Hippocampal formation (tissue), 2 donors: ENCODE data around the gene UGT1A9.

ENCODE experiments used
- DNase-seq, 2 donors: peaks; one replicate each; lab custom pipeline; 2025; lab: John Stamatoyannopoulos, UW

UGT1A9 gene

GRCh38 chr2:233758849-233759248 lies 87.2 kb downstream of the UGT1A9 start:
- no peak for DNase-seq

DNA sequence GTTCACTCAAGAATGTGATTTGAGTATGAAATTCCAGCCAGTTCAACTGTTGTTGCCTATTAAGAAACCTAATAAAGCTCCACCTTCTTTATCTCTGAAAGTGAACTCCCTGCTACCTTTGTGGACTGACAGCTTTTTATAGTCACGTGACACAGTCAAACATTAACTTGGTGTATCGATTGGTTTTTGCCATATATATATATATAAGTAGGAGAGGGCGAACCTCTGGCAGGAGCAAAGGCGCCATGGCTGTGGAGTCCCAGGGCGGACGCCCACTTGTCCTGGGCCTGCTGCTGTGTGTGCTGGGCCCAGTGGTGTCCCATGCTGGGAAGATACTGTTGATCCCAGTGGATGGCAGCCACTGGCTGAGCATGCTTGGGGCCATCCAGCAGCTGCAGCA lies 88.3 kb downstream of the UGT1A9 start, which contains the start of gene UGT1A1:
TSS of gene UGT1A1 (plus strand) at position 228 of the 400 bp plus-strand sequence. CDS start at position 246, 18 bp downstream.
- no peak for DNase-seq

DNA sequence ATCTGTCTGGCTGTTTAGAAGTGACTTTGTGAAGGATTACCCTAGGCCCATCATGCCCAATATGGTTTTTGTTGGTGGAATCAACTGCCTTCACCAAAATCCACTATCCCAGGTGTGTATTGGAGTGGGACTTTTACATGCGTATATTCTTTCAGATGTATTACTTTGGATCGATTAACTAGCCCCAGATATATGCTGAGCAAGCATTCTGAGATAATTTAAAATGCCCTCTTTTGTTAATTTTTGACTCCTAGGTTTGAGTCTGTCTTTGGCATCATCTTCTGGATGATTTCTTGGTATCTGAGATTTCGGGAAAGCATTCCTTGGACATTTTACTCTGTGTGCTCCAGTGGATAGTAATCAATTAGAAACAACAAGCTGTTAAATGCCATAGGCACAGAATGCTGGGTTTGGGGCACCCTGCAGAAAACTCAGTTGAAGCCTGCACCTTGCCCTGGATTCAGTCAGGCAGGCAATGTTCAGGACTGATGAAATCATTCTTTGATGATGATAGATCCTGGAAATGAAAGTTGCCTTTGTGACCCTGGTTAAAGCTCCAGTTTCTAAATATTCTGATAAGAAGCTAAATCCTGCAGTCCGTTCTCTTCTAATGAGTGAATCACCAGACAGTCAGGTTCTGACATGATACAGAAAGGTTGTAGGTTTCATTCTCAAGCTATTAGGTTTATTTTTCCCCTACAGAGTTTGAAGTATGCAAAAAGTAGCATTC lies 89.5 kb downstream of the UGT1A9 start:
- no peak for DNase-seq

- DNase-seq: no peak
Observed at GRCh38 chr2:233764264-233764663, 92.6 kb downstream of the UGT1A9 start.

DNA sequence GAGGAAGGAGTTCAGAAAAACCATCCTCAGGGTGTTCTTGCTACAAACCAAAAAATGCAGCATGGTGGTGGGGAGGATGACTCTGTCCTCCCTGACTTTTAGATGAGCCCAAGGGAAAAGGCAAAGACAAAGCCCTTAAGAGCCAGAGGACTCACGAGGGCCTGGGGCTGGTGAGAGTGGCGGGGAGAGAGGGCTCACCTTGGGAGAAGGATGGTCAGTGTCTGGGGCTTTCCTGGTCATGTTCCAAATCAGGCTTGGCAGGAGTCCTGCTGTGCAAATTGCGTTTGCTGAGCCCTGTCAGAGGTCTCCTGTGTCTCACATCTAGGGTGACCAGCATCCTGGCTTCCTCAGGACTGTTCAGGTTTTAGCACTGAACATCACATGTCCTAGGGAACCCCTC lies 93.1 kb downstream of the UGT1A9 start:
- DNase-seq: no peak

GRCh38 chr2:233766416-233766815 lies 94.7 kb downstream of the UGT1A9 start:
- no peak for DNase-seq

- DNase-seq: no peak
Observed at GRCh38 chr2:233768076-233768475, 96.4 kb downstream of the UGT1A9 start.

- DNase-seq: no peak
Observed at GRCh38 chr2:233769260-233769659, 97.6 kb downstream of the UGT1A9 start.

DNA sequence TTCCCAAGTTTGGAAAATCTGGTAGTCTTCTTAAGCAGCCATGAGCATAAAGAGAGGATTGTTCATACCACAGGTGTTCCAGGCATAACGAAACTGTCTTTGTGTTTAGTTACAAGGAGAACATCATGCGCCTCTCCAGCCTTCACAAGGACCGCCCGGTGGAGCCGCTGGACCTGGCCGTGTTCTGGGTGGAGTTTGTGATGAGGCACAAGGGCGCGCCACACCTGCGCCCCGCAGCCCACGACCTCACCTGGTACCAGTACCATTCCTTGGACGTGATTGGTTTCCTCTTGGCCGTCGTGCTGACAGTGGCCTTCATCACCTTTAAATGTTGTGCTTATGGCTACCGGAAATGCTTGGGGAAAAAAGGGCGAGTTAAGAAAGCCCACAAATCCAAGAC lies 100.5 kb downstream of the UGT1A9 start:
- no peak for DNase-seq

DNA sequence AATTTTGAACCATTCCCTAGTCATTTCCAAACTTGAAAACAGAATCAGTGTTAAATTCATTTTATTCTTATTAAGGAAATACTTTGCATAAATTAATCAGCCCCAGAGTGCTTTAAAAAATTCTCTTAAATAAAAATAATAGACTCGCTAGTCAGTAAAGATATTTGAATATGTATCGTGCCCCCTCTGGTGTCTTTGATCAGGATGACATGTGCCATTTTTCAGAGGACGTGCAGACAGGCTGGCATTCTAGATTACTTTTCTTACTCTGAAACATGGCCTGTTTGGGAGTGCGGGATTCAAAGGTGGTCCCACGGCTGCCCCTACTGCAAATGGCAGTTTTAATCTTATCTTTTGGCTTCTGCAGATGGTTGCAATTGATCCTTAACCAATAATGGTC lies 100.9 kb downstream of the UGT1A9 start:
- no peak for DNase-seq

GRCh38 chr2:233773854-233774253 lies 102.2 kb downstream of the UGT1A9 start:
- DNase-seq: no peak

GRCh38 chr2:233775414-233775813 lies 103.7 kb downstream of the UGT1A9 start:
- no peak for DNase-seq

DNA sequence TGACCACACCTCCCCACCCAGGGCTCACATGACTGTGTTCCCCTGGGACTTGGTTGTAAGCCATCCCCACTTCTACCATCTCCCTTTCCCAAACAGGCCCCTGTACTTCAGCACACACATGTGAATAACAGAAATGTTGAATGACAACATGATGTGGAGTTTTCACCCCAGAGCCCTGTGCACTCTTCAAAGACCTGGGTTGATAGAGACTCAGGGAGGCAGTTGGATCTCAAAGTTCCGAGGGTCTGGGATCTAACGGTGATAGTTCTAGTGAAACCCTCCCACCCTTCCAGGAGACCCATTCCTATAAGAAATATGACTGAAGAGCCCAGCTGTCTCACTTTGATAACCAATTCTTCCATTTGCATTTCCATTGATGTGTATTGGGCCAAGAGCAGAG lies 106.3 kb downstream of the UGT1A9 start, which contains the start of gene MROH2A:
TSS of gene MROH2A (plus strand) at position 301 of the 400 bp plus-strand sequence. CDS start 1,029 bp downstream, outside the sequence.
- no peak for DNase-seq

DNA sequence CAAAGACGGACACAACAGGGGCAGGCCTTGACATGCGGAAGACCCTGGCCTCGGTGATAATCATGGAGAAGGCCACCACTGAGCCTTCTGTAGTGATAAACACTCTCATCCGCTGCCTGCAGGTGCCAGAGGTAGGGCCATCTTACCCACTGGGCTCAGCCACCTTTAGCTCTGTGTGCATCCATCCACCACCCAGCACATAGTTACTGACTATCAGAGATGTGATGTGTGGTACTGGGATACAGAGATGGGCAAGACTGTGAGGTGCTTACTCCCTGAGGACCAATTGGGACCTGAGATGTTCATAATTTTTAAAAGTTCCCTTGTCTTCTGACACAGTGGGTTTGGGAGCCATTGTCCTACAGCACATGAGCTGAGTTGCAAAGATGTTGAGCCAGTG lies 108.0 kb downstream of the UGT1A9 start:
- no peak for DNase-seq

GRCh38 chr2:233780771-233781170 lies 109.1 kb downstream of the UGT1A9 start:
- no peak for DNase-seq

DNA sequence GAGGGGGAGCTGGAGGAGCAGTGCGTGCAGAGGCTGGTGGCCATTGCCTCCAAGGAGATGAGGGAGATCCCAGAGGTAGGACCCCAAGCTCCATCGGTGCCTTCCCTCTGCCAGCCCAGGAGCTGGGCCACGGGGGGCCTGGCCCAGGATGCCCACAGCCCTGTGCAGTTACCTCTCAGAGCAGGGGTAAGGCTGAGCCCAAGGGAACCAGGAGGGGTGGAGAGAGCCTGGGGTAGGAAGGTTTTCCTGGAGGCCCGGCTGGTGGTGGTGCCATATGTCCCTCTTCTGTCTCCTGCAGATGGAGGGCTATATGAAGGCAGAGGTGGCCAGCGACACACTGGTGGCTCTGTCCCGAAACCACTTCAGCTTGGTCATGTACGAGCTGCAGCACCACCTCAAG lies 117.9 kb downstream of the UGT1A9 start:
- DNase-seq: no peak

DNA sequence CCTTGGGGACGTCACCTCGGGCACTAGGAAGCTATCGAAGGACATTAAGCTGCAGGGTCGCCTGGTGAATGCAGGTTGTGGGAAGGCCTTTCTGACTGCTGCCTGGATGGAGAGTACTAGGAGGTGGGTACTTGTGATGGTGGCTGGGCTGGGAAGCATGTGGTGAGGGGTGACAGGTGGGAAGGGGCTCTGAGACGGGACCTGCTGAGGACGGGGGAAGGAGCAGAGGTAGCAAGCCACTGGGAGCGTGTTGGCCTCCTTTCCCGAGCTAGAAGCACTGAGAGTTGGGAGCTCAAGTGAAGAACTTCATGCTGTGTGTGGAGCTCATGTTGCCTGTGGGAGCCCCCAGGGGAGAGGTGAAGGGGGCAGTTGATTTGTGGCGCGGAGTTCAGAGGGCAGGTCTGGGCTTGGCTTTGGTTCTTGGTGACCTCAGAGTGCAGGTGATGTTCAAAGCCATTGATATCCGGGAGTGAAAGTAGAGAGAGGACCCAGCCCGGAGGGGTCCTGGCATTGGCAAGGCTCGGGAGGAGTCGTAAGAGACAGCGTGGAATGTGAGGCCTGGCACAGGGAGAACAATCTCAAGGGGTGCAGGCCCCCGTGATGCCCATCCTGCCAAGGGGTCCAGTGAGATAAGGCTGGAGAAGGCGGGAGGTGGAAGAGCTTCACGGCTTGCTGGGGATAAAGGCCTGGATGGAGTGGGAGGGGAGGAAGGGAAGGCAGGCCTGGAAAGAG lies 119.6 kb downstream of the UGT1A9 start:
- DNase-seq: no peak

GRCh38 chr2:233791883-233792329 lies 120.2 kb downstream of the UGT1A9 start:
- no peak for DNase-seq

DNA sequence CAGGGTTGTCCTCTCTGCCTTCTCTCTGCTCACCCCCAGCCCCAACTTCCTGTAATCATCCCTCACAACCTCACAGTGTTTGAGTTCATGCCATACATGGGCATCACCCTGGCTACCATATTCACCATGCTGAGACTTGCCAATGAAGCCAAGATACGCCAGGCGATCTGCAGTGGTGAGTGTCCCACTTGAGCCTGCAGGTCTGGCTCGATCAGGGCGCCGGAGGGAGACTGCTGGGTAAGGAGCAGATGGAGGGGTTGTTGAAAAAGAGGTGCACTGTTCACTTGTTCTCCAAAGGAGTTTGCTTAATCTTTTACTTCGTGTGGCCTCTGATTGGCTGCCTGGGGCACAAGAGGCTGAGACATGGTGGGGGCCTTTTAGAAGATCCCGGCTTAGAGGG lies 121.0 kb downstream of the UGT1A9 start:
- DNase-seq: no peak

GRCh38 chr2:233793465-233794127 lies 121.9 kb downstream of the UGT1A9 start:
- no peak for DNase-seq

- DNase-seq: no peak
Observed at GRCh38 chr2:233794128-233794658, 122.5 kb downstream of the UGT1A9 start.

- no peak for DNase-seq
Observed at GRCh38 chr2:233795735-233796171, 124.1 kb downstream of the UGT1A9 start.
